ENCODE results near the gene TMEM59L. TPM values are rescaled to one million over a fixed set of nuclear protein-coding genes. Genes with fewer than 3 reads are reported as not detected.

TMEM59L gene
- total and polyA plus RNA-seq, 4 donors: 0.08 to 0.15 (median 0.08) TPM; not detected in 1

DNA sequence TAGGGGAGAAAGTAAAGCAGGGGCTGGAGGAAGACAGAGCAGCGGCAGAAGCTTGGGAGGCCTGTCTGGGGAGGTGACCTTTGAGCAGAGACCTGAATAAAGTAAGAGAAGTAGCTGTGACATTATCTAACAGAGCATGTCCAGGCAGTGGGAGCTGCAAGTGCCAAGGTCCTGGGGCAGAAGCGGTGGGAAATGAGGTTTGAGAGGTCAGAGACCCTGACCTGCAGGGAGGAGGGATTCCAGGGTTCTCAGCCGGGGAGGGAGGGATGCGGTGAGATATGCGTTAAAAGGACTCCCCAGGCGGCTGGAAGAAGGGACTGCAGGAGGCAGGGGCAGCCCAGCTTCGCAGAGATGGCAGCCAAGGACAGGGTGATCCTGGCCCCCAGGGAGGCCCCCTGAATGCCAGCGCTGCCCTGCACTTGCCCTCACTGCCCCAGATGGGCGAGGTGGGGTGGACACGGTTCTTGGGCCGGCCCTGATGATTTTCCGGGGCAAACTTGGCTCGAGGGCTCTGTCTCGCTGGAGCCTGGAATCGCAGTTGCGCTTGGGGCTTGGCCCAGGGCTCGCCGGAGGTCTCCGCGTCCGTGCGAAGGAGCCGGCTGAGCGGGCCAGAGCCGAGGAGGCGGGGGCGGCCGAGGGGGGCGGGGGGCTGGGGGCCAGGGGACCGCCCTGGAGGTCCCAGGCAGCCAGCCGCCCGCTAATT is 9.3 kb upstream of the TMEM59L start:
- WGBS: 8% methylated on average over 32 of the region's 32 CpGs
- no peak for DNase-seq (ENCODE audit: low spot score)
- no peak for TF ChIP-seq GABPA (IDR thresholded peaks at IDR 0.05 in 1 of 2, conservative IDR thresholded peaks at IDR 0.05 in 1 of 2)
- no peak for TF ChIP-seq JUND (IDR thresholded peaks at IDR 0.05)
- no peak for TF ChIP-seq YY1 (IDR thresholded peaks at IDR 0.05)
- no peak for TF ChIP-seq SP1 (IDR thresholded peaks at IDR 0.05)
- no peak for TF ChIP-seq NR2F2 (IDR thresholded peaks at IDR 0.05)
- TF ChIP-seq ZBTB33 (IDR thresholded peaks at IDR 0.05): no peak
- TF ChIP-seq REST (IDR thresholded peaks at IDR 0.05): no peak
- TF ChIP-seq ATF3 (IDR thresholded peaks at IDR 0.05): no peak
- no peak for TF ChIP-seq MAX (IDR thresholded peaks at IDR 0.05)
- TF ChIP-seq HNF4A (conservative IDR thresholded peaks at IDR 0.05): no peak
- no peak for TF ChIP-seq FOXA2 (IDR thresholded peaks at IDR 0.05)
- TF ChIP-seq HNF4G (IDR thresholded peaks at IDR 0.05): no peak
- no peak for TF ChIP-seq FOXA1 (IDR thresholded peaks at IDR 0.05)
- no peak for TF ChIP-seq RXRA (IDR thresholded peaks at IDR 0.05)
- TF ChIP-seq, protein P1, sequence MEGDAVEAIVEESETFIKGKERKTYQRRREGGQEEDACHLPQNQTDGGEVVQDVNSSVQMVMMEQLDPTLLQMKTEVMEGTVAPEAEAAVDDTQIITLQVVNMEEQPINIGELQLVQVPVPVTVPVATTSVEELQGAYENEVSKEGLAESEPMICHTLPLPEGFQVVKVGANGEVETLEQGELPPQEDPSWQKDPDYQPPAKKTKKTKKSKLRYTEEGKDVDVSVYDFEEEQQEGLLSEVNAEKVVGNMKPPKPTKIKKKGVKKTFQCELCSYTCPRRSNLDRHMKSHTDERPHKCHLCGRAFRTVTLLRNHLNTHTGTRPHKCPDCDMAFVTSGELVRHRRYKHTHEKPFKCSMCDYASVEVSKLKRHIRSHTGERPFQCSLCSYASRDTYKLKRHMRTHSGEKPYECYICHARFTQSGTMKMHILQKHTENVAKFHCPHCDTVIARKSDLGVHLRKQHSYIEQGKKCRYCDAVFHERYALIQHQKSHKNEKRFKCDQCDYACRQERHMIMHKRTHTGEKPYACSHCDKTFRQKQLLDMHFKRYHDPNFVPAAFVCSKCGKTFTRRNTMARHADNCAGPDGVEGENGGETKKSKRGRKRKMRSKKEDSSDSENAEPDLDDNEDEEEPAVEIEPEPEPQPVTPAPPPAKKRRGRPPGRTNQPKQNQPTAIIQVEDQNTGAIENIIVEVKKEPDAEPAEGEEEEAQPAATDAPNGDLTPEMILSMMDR (IDR thresholded peaks at IDR 0.05; ENCODE audit: low read depth, low read length, missing input control): no peak
- TF ChIP-seq RAD21 (IDR thresholded peaks at IDR 0.05): no peak
- no peak for TF ChIP-seq EGR1 (IDR thresholded peaks at IDR 0.05; ENCODE audit: low read depth in 2 of 2)

More for the DNA sequence above, 9.3 kb upstream of the TMEM59L start:
- Histone ChIP-seq H3K36me3 (ENCODE audit: control insufficient read depth in 4 of 4, insufficient read depth in 3 of 4, low read depth in 1 of 4, low read length in 3 of 4) (no peaks in the 10 kb centered on the region), H3K9me3 (ENCODE audit: control insufficient read depth in 4 of 4, low read length in 3 of 4) (no peaks in the 10 kb centered on the region), H3K9ac (ENCODE audit: low read depth in 1 of 2, low read length in 2 of 2) (no peak overlapping the region), H3K27me3 (ENCODE audit: control insufficient read depth in 4 of 4, insufficient read depth in 4 of 4, low read length in 3 of 4) (peaks cover 4 to 10% (median 6%) of the 10 kb centered on the region in 4 donors), H3K4me3 (ENCODE audit: low read depth in 1 of 3, low read length in 3 of 3) (no peak overlapping the region), H3K27ac (ENCODE audit: low read depth in 1 of 2, low read length in 2 of 2) (no peak overlapping the region), H3K4me1 (ENCODE audit: control insufficient read depth in 4 of 4, insufficient read depth in 4 of 4, low read length in 3 of 4) (peaks cover 0 to 5% (median under 1%) of the 10 kb centered on the region in 4 donors)
